Measurements from ENCODE around the gene TADA3.

TADA3 gene

DNA sequence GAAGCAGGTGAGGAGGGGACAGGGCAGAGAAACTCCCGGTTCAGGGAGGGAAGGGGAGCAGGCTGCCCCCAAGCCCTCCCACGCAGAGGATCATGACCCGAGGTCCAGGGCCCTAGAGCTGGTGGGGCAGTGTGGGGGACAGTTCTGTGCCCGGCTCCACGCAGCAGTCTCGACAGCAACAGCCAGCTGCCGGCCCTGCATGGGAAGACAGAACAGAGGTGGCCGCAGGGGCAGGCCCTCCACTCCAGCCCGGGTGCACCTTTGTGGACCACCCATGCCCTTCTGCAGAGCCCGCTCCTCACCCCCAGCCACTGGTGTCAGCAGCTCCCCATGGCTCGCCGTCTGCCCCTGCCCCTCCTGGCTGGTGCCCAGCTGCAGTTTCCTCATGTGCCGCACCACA, 34.8 kb downstream of the TADA3 start:
- Histone ChIP-seq H3K4me3 (replicated peaks; ENCODE audit: insufficient read depth, low read length) (no peak overlapping the region), H3K27ac (replicated peaks) (no peak overlapping the region), H3K27me3 (ENCODE audit: insufficient read depth, poor library complexity, severe bottlenecking) (no peaks in the 10 kb centered on the region)
- no peak for DNase-seq (ENCODE audit: low read depth in 1 of 2, low spot score in 1 of 2)
- TF ChIP-seq GABPA (IDR thresholded peaks at IDR 0.05; ENCODE audit: low read depth) (no peak), POLR2AphosphoS5 (IDR thresholded peaks at IDR 0.05; ENCODE audit: low read depth) (no peak), SPI1 (IDR thresholded peaks at IDR 0.05; ENCODE audit: borderline replicate concordance, low read depth) (no peak)
- TF ChIP-seq, protein P1, sequence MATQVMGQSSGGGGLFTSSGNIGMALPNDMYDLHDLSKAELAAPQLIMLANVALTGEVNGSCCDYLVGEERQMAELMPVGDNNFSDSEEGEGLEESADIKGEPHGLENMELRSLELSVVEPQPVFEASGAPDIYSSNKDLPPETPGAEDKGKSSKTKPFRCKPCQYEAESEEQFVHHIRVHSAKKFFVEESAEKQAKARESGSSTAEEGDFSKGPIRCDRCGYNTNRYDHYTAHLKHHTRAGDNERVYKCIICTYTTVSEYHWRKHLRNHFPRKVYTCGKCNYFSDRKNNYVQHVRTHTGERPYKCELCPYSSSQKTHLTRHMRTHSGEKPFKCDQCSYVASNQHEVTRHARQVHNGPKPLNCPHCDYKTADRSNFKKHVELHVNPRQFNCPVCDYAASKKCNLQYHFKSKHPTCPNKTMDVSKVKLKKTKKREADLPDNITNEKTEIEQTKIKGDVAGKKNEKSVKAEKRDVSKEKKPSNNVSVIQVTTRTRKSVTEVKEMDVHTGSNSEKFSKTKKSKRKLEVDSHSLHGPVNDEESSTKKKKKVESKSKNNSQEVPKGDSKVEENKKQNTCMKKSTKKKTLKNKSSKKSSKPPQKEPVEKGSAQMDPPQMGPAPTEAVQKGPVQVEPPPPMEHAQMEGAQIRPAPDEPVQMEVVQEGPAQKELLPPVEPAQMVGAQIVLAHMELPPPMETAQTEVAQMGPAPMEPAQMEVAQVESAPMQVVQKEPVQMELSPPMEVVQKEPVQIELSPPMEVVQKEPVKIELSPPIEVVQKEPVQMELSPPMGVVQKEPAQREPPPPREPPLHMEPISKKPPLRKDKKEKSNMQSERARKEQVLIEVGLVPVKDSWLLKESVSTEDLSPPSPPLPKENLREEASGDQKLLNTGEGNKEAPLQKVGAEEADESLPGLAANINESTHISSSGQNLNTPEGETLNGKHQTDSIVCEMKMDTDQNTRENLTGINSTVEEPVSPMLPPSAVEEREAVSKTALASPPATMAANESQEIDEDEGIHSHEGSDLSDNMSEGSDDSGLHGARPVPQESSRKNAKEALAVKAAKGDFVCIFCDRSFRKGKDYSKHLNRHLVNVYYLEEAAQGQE (IDR thresholded peaks at IDR 0.05; ENCODE audit: insufficient replicate concordance, low read depth): no peak
- TF ChIP-seq, protein P2, sequence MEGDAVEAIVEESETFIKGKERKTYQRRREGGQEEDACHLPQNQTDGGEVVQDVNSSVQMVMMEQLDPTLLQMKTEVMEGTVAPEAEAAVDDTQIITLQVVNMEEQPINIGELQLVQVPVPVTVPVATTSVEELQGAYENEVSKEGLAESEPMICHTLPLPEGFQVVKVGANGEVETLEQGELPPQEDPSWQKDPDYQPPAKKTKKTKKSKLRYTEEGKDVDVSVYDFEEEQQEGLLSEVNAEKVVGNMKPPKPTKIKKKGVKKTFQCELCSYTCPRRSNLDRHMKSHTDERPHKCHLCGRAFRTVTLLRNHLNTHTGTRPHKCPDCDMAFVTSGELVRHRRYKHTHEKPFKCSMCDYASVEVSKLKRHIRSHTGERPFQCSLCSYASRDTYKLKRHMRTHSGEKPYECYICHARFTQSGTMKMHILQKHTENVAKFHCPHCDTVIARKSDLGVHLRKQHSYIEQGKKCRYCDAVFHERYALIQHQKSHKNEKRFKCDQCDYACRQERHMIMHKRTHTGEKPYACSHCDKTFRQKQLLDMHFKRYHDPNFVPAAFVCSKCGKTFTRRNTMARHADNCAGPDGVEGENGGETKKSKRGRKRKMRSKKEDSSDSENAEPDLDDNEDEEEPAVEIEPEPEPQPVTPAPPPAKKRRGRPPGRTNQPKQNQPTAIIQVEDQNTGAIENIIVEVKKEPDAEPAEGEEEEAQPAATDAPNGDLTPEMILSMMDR (IDR thresholded peaks at IDR 0.05; ENCODE audit: insufficient read depth, low read length): no peak

DNA sequence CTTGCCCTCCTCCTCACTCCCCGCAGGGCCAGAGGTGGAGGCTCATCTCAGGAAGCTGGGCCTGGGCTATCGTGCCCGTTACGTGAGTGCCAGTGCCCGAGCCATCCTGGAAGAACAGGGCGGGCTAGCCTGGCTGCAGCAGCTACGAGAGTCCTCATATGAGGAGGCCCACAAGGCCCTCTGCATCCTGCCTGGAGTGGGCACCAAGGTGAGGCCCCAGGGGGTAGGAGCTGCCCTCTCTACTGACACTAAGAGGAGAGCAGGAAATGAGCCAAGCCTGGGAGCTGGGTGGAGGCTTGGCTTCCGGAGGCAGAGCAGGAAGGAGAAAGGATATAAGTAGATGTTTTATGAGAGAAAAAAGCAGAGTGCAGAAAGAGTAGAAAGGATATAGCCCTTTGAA, 37.6 kb downstream of the TADA3 start:
- H3K27me3 ChIP-seq (ENCODE audit: insufficient read depth, poor library complexity, severe bottlenecking): no peaks in the 10 kb centered on the region
- no peak for DNase-seq (ENCODE audit: low read depth in 1 of 2, low spot score in 1 of 2)
- TF ChIP-seq, protein P2 (IDR thresholded peaks at IDR 0.05; ENCODE audit: insufficient read depth, low read length): no peak
- TF ChIP-seq GABPA (IDR thresholded peaks at IDR 0.05; ENCODE audit: low read depth): no peak
- TF ChIP-seq SPI1 (IDR thresholded peaks at IDR 0.05; ENCODE audit: borderline replicate concordance, low read depth): no peak
- TF ChIP-seq, protein P1 (IDR thresholded peaks at IDR 0.05; ENCODE audit: insufficient replicate concordance, low read depth): no peak
- TF ChIP-seq POLR2AphosphoS5 (IDR thresholded peaks at IDR 0.05; ENCODE audit: low read depth): no peak
- H3K4me3 ChIP-seq (replicated peaks; ENCODE audit: insufficient read depth, low read length): no peak overlapping the region
- 0 out of 2 replicates have a peak overlapping the region, but pooled peaks have one; percentile 25 for H3K27ac ChIP-seq (replicated peaks)

DNA sequence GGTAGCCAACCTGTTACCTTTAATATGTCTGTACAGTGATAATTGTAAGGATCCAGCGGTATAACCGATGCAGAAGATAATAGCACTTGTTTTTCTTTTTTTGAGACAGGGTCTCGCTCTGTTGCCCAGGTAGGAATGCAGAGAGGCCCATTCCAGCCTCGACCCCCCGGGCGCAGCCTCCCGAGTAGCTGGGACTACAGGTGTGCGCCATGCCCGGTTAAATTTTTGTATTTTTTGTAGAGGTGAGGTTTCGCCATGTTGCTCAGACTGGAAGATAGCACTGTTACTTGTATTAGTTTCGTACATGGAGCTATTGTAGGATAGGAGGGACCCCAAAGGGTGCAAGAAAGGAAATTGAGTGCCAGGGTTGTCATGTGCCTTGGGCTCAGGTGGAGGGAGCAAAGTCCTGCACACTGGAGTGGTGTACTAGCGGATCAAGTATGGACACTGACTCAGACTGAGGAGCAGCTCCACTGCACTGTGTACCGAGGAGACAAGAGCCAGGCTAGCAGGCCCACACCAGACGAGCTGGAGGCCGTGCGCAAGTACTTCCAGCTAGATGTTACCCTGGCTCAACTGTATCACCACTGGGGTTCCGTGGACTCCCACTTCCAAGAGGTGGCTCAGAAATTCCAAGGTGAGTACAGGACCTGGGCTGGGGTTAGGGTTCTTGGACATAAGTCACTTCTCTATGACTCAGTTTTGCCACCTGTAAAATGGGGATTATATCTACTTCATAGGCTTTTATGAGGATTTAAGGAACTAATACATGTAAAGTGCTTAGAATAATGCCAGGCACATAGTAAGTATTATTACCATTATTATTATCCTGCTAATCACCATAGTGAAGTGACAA, 41.5 kb downstream of the TADA3 start:
- Histone ChIP-seq H3K27me3 (ENCODE audit: insufficient read depth, poor library complexity, severe bottlenecking) (no peaks in the 10 kb centered on the region), H3K27ac (replicated peaks) (peak overlapping the region; percentile 72), H3K4me3 (replicated peaks; ENCODE audit: insufficient read depth, low read length) (peak overlapping the region; percentile 62)
- no peak for DNase-seq (ENCODE audit: low read depth in 1 of 2, low spot score in 1 of 2)
- TF ChIP-seq, protein P2 (IDR thresholded peaks at IDR 0.05; ENCODE audit: insufficient read depth, low read length): no peak
- TF ChIP-seq GABPA (IDR thresholded peaks at IDR 0.05; ENCODE audit: low read depth): no peak
- TF ChIP-seq, protein P1 (IDR thresholded peaks at IDR 0.05; ENCODE audit: insufficient replicate concordance, low read depth): no peak
- TF ChIP-seq SPI1 (IDR thresholded peaks at IDR 0.05; ENCODE audit: borderline replicate concordance, low read depth): no peak
- no peak for TF ChIP-seq POLR2AphosphoS5 (IDR thresholded peaks at IDR 0.05; ENCODE audit: low read depth)
